Stimulated activated naive B cell treated with anti-CD40 and anti-IgM and Interleukin-4, amounts not matched to agents 10 μg/mL and 1 μg/mL and 100 μg/mL, for 72 hours (primary cell): Measurements from ENCODE around the gene ARHGEF26.
A peak's percentile ranks its signal among the peaks of the same experiment; 100 is the strongest.
"Not testable (repeated sequence)": the region's sequence is repeated elsewhere in the genome, so short reads cannot be mapped to it uniquely, and the experiment has no call there.

Experiments
- ATAC-seq, 2 donors: fragments of 150-1000 bp; cut with Tn5 transposase; replicated peaks; 2 replicates each; pipeline ENCODE4 v1.10.0; 2021; ENCODE audit warnings: moderate library complexity in 1 of 2
- DNase-seq: peaks from one replicate; pipeline ENCODE4 v3.0.0; 2021
- H3K27ac Mint-ChIP-seq: one replicate; pipeline ENCODE4 v1.8.0; 2022; ENCODE audit warnings: mild to moderate bottlenecking, mixed read lengths
- H3K27me3 Mint-ChIP-seq, 2 donors: one replicate each; pipeline ENCODE4 v1.8.0; 2022; ENCODE audit warnings: mixed read lengths in 2 of 2
- H3K36me3 Mint-ChIP-seq, 2 donors: one replicate each; pipeline ENCODE4 v1.8.0; 2022; ENCODE audit warnings: mixed read lengths in 2 of 2, mild to moderate bottlenecking in 1 of 2
- H3K4me1 Mint-ChIP-seq, 2 donors: one replicate each; pipeline ENCODE4 v1.8.0; 2022; ENCODE audit warnings: mixed read lengths in 2 of 2, mild to moderate bottlenecking in 1 of 2
- H3K4me3 Mint-ChIP-seq, 2 donors: one replicate each; pipeline ENCODE4 v1.8.0; 2022; ENCODE audit warnings: mild to moderate bottlenecking in 2 of 2, mixed read lengths in 2 of 2, moderate library complexity in 1 of 2
- H3K9me3 Mint-ChIP-seq, 2 donors: one replicate each; pipeline ENCODE4 v1.8.0; 2022; ENCODE audit warnings: mixed read lengths in 2 of 2, mild to moderate bottlenecking in 1 of 2

Gene ARHGEF26

DNA sequence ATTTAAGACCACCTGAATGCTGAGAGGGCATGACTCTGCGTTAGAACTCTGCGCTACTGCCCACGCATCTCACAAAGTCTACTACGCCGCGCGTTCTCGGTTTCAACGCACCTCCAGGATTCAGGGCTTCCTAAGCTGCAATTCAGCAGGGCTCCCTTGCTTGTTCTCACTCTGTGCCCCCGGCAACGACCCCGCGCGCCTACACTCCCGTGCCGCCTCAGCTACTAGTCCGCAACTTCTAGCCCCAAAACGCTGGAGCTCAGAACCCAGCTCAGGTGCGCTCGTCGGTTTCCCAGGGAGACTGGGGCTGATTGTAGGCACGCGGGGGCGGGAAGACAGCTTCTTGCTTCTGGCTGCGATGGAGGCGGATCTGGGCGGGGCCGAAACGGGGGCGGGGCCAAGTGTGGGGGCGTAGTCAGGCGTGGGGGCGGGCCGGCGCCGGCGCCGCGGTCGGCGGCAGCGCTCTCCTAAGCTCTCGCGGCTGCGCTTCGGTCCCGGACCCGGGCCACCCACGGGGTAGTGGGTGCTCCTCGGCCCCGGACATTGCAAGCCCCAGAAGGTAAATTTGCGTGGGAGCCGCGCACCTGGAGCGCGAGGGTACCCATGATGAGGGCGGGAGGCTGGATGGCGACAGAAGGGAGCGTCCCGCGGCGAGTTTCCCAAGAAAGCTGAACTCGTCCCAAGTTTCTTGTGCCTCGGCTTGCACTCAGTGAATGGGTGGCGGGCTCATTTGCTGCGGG lies at the start of gene ARHGEF26:
Gene ARHGEF26 (plus strand): TSS at position 430 of the 740 bp plus-strand sequence. CDS start 603 bp downstream, outside the sequence.
- peaks cover 0 to 3% of the 10 kb centered on the region in 2 donors for H3K36me3 Mint-ChIP-seq
- H3K9me3 Mint-ChIP-seq: peaks cover 0 to 4% of the 10 kb centered on the region in 2 donors
- H3K4me3 Mint-ChIP-seq: peak within 1 kb of the TSS; percentile 83 to 84

GRCh38 chr3:154074966-154075365 lies 46.2 kb upstream of the ARHGEF26 start:
- H3K4me3 Mint-ChIP-seq: no peak overlapping the region
- no peaks in the 10 kb centered on the region for H3K27me3 Mint-ChIP-seq
- peaks cover 0 to 12% of the 10 kb centered on the region in 2 donors for H3K9me3 Mint-ChIP-seq
- H3K36me3 Mint-ChIP-seq: no peaks in the 10 kb centered on the region
- no peaks in the 10 kb centered on the region for H3K4me1 Mint-ChIP-seq
- ATAC-seq (no peak), DNase-seq (no peak)
- H3K27ac Mint-ChIP-seq: no peak overlapping the region

More for the DNA sequence above, at the start of gene ARHGEF26:
- H3K4me1 Mint-ChIP-seq: peaks cover 12 to 34% of the 10 kb centered on the region in 2 donors
- H3K27me3 Mint-ChIP-seq: peaks cover 61 to 71% of the 10 kb centered on the region in 2 donors
- peak within 1 kb of the TSS; percentile 65 for H3K27ac Mint-ChIP-seq
- peak; percentile 69 to 76 for ATAC-seq
- peak; percentile 18 for DNase-seq

DNA sequence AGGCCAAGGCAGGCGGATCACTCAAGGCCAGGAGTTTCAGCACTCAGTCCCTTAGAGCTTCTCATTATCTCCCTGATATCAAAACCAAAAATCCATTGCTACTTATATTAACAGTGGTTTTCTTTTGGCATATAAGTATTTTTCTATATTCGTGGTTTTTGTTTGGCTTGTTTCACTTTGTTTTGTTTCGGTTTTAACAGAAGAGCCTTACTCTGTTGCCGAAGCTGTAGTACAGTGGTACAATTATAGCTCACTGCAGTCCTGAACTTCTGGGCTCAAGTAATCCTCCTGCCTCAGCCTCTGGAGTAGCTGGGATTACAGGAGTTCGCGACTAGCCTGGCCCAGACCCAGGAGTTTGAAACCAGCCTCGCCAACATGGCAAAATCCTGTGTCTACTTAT lies 42.5 kb upstream of the ARHGEF26 start:
- ATAC-seq (no peak), DNase-seq (no peak)
- Mint-ChIP-seq H3K4me3 (no peak overlapping the region), H3K4me1 (no peaks in the 10 kb centered on the region), H3K27me3 (no peaks in the 10 kb centered on the region), H3K9me3 (peaks cover 0 to 9% of the 10 kb centered on the region in 2 donors), H3K36me3 (no peaks in the 10 kb centered on the region), H3K27ac (no peak overlapping the region)

DNA sequence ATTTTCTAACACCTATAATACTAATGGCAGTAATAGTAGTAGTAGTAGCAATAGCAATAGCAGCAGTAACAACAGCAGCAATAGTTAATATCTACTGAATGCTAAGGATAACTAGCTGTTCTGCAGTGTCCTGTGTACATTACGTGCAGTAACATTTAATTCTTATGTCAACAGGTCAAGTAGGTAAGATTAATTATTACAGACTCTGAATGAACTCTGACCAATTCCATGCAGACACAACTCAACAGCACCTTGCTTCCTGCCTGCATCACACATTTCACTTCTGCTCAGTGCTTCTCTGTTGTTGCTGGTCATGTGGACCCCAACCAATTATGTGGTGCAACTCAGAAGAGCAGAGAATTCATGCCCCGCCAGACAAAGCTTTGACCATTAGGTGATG lies 39.9 kb upstream of the ARHGEF26 start:
- Mint-ChIP-seq H3K4me1 (no peaks in the 10 kb centered on the region), H3K9me3 (peaks cover 0 to 4% of the 10 kb centered on the region in 2 donors), H3K36me3 (no peaks in the 10 kb centered on the region), H3K27ac (no peak overlapping the region), H3K4me3 (no peak overlapping the region), H3K27me3 (no peaks in the 10 kb centered on the region)
- DNase-seq: no peak
- ATAC-seq: no peak

DNA sequence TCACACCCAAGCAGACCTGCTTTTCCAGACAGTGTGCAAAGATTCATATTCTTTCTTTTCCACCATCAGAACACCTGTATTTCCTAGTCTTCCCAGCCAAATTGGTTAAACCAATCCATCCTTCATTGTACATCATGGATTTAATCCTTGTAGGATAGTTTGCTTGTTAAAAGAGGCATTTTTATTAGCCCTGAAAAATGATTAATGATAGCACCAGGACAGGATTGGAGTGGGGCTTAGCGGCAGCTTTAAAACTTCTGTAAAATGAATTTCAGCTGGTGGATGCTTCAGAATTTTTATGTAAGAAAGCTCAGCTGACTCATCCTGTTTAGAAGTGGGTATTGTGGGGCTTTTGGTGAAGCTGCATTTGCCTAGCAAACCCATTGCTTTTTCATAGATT lies 36.1 kb upstream of the ARHGEF26 start:
- DNase-seq (no peak), ATAC-seq (no peak)
- no peaks in the 10 kb centered on the region for H3K4me1 Mint-ChIP-seq
- H3K9me3 Mint-ChIP-seq: peaks cover 0 to 4% of the 10 kb centered on the region in 2 donors
- H3K36me3 Mint-ChIP-seq: no peaks in the 10 kb centered on the region
- H3K27ac Mint-ChIP-seq: no peak overlapping the region
- H3K4me3 Mint-ChIP-seq: no peak overlapping the region
- no peaks in the 10 kb centered on the region for H3K27me3 Mint-ChIP-seq

- H3K4me3 Mint-ChIP-seq: no peak overlapping the region
- H3K27ac Mint-ChIP-seq: no peak overlapping the region
- no peaks in the 10 kb centered on the region for H3K4me1 Mint-ChIP-seq
- H3K9me3 Mint-ChIP-seq: peaks cover 0 to 4% of the 10 kb centered on the region in 2 donors
- no peaks in the 10 kb centered on the region for H3K36me3 Mint-ChIP-seq
- DNase-seq (no peak), ATAC-seq (no peak)
- H3K27me3 Mint-ChIP-seq: no peaks in the 10 kb centered on the region
Measured at GRCh38 chr3:154085799-154086198, 35.4 kb upstream of the ARHGEF26 start.

- H3K4me1 Mint-ChIP-seq: no peaks in the 10 kb centered on the region
- H3K36me3 Mint-ChIP-seq: no peaks in the 10 kb centered on the region
- ATAC-seq (no peak), DNase-seq (no peak)
- H3K27me3 Mint-ChIP-seq: no peaks in the 10 kb centered on the region
- H3K4me3 Mint-ChIP-seq: no peak overlapping the region
- H3K9me3 Mint-ChIP-seq: peaks cover 0 to 4% of the 10 kb centered on the region in 2 donors
- H3K27ac Mint-ChIP-seq: no peak overlapping the region
Measured at GRCh38 chr3:154086286-154086685, 34.9 kb upstream of the ARHGEF26 start.

DNA sequence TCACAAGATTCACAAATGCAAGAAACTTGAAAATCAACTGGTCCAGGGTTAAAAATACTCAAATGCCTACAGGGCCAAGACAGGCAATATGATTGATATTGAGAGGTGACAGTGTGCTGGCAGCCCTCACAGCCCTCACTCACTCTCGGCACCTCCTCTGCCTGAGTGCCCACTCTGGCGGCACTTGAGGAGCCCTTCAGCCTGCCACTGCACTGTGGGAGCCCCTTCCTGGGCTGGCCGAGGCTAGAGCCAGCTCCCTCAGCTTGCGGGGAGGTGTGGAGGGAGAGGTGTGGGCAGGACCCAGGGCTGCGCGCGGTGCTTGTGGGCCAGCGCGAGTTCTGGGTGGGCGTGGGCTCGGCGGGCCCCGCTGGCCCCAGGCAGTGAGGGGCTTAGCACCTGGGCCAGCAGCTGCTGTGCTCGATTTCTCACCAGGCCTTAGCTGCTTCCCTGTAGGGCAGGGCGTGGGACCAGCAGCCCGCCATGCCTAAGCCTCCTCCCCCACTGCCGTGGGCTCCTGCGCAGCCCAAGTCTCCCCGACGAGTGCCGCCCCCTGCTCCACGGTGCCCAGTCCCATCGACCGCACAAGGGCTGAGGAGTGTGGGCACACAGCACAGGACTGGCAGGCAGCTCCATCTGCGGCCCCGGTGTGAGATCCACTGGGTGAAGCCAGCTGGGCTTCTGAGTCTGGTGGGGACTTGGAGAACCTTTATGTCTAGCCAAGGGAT lies 33.3 kb upstream of the ARHGEF26 start:
- not testable (repeated sequence) for H3K4me1 Mint-ChIP-seq, H3K4me3 Mint-ChIP-seq, DNase-seq, H3K27me3 Mint-ChIP-seq, ATAC-seq, H3K9me3 Mint-ChIP-seq, H3K27ac Mint-ChIP-seq, H3K36me3 Mint-ChIP-seq

- no peak overlapping the region for H3K27ac Mint-ChIP-seq
- H3K36me3 Mint-ChIP-seq: no peaks in the 10 kb centered on the region
- no peak for DNase-seq
- no peak for ATAC-seq
- no peaks in the 10 kb centered on the region for H3K9me3 Mint-ChIP-seq
- H3K4me3 Mint-ChIP-seq: no peak overlapping the region
- H3K27me3 Mint-ChIP-seq: peaks cover 0 to 5% of the 10 kb centered on the region in 2 donors
- H3K4me1 Mint-ChIP-seq: no peaks in the 10 kb centered on the region
Measured at GRCh38 chr3:154089421-154090420, 31.5 kb upstream of the ARHGEF26 start.

DNA sequence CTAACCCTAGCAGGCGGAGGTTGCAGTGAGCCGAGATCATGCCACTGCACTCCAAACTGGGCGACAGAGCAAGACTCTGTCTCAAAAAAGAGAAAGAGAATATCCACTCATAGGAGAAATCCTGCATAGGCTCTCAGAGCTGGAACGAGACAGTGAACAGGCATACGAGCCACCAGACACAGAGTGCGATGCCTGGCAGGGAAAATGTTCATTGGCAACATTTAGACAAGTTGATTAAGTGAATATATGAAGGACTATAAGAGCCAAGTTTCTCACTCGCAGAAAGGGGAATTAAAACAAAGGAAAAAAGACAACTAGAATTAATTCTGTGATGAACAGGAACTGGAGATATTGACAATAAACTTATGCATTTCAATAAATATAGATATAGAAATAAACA lies 27.1 kb upstream of the ARHGEF26 start:
- peaks cover 0 to 5% of the 10 kb centered on the region in 2 donors for H3K27me3 Mint-ChIP-seq
- no peaks in the 10 kb centered on the region for H3K9me3 Mint-ChIP-seq
- H3K27ac Mint-ChIP-seq: no peak overlapping the region
- H3K4me3 Mint-ChIP-seq: no peak overlapping the region
- ATAC-seq (no peak), DNase-seq (no peak)
- H3K36me3 Mint-ChIP-seq: no peaks in the 10 kb centered on the region
- H3K4me1 Mint-ChIP-seq: no peaks in the 10 kb centered on the region

- no peaks in the 10 kb centered on the region for H3K9me3 Mint-ChIP-seq
Measured at GRCh38 chr3:154095832-154096421, 25.3 kb upstream of the ARHGEF26 start.

GRCh38 chr3:154098376-154098775 lies 22.8 kb upstream of the ARHGEF26 start:
- no peak overlapping the region for H3K4me3 Mint-ChIP-seq
- H3K9me3 Mint-ChIP-seq: no peaks in the 10 kb centered on the region
- no peaks in the 10 kb centered on the region for H3K4me1 Mint-ChIP-seq
- H3K27me3 Mint-ChIP-seq: peaks cover 0 to under 1% of the 10 kb centered on the region in 2 donors
- no peaks in the 10 kb centered on the region for H3K36me3 Mint-ChIP-seq
- no peak overlapping the region for H3K27ac Mint-ChIP-seq
- DNase-seq (no peak), ATAC-seq (no peak)

More at GRCh38 chr3:154095832-154096421, 25.3 kb upstream of the ARHGEF26 start:
- no peak for ATAC-seq
- H3K4me3 Mint-ChIP-seq: no peak overlapping the region
- no peaks in the 10 kb centered on the region for H3K4me1 Mint-ChIP-seq
- DNase-seq: no peak
- H3K36me3 Mint-ChIP-seq: no peaks in the 10 kb centered on the region
- peaks cover 0 to 5% of the 10 kb centered on the region in 2 donors for H3K27me3 Mint-ChIP-seq
- H3K27ac Mint-ChIP-seq: no peak overlapping the region

DNA sequence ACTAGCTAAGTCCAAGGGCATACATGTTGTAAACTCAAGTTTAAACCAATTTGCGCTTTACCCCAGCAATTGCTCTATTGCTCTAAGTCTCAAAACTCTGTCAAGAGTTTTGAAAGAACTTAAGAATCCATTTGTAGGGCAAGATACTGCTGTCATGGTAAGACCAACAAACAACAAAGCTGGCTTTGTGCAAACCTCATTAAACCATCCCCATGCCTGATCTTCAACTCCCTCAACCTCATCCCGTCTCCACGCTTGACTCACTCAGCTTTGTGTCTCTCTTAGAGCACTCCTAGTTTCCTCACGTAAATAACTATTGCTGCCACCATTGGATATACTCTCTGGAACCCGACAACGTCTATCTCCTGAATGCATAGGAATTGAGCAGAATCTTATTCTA lies 20.6 kb upstream of the ARHGEF26 start:
- Mint-ChIP-seq H3K36me3 (no peaks in the 10 kb centered on the region), H3K27ac (no peak overlapping the region), H3K4me3 (no peak overlapping the region), H3K4me1 (no peaks in the 10 kb centered on the region), H3K27me3 (peaks cover 0 to 6% of the 10 kb centered on the region in 2 donors), H3K9me3 (no peaks in the 10 kb centered on the region)
- no peak for DNase-seq
- ATAC-seq: no peak

DNA sequence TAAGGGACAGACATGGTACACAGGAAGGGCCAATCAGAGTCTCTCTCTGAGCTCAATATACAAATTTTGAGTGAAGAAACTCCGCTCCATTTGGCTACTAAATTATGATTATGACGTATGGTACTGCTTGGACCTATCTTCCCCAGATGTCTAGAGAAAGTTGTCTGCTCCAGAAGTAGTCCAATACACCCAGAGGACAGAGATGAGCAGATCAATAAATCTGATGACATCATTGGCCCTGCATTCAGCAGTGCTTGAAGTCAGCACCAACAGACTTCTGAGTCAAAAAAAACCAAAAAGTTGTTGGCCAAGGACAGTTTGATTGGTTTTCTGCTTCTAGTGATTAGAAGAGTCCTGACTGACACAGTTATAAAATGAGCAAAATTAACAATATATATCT lies 19.9 kb upstream of the ARHGEF26 start:
- ATAC-seq (no peak), DNase-seq (no peak)
- no peak overlapping the region for H3K4me3 Mint-ChIP-seq
- no peaks in the 10 kb centered on the region for H3K36me3 Mint-ChIP-seq
- no peaks in the 10 kb centered on the region for H3K4me1 Mint-ChIP-seq
- no peaks in the 10 kb centered on the region for H3K9me3 Mint-ChIP-seq
- H3K27ac Mint-ChIP-seq: peak overlapping the region; percentile 56
- peaks cover 0 to 7% of the 10 kb centered on the region in 2 donors for H3K27me3 Mint-ChIP-seq
